Suprapubic skin (tissue), 3 donors: ENCODE results near the gene TCEA2.
A peak's percentile ranks its signal among the peaks of the same experiment; 100 is the strongest.

Source experiments
- CTCF ChIP-seq, 2 donors: fragments of 200-600 bp in 1 of 2; fragments of 450-650 bp in 1 of 2; sonication (generic) in 1 of 2; IDR thresholded peaks; one replicate each; pipeline ENCODE4 v1.5.1; 2016 to 2019; ENCODE audit warnings: antibody characterized with exemption in 2 of 2, mild to moderate bottlenecking in 1 of 2, moderate library complexity in 1 of 2
- POLR2AphosphoS5 ChIP-seq, 3 donors: sonication (generic); formaldehyde crosslinking; IDR thresholded peaks; one replicate each; pipeline ENCODE4 v1.6.1; 2017; ENCODE audit warnings: antibody characterized with exemption in 3 of 3

- TF ChIP-seq POLR2AphosphoS5 (IDR thresholded peaks at IDR 0.05), result no peak
- TF ChIP-seq CTCF (IDR thresholded peaks at IDR 0.05), result peak in 1 of 2 donors; percentile 65
Observed at GRCh38 chr20:64069614-64070243, 6.7 kb downstream of the TCEA2 start.
